Liver (tissue), 9 donors: Measurements from ENCODE around the gene BCAS1. TPM values are rescaled to one million over a fixed set of nuclear protein-coding genes. Genes with fewer than 3 reads are reported as not detected.

Experiments used
- DNase-seq: peaks from one replicate; pipeline ENCODE4 v3.0.0-alpha.2; 2017; ENCODE audit warnings: low spot score
- H3K27ac ChIP-seq, 2 donors: one replicate each; pipeline ENCODE4 v1.7.0; 2013; ENCODE audit warnings: inconsistent platforms in 2 of 2, low read length in 2 of 2, control low read depth in 1 of 2, low read depth in 1 of 2, mild to moderate bottlenecking in 1 of 2
- H3K27me3 ChIP-seq, 4 donors: one replicate each; pipeline versions ENCODE4 v1.6.1 to v1.7.0; 2013; ENCODE audit warnings: low read length in 3 of 4, inconsistent platforms in 1 of 4, mild to moderate bottlenecking in 1 of 4, moderate library complexity in 1 of 4; ENCODE audit not compliant: control insufficient read depth in 4 of 4, insufficient read depth in 4 of 4
- H3K36me3 ChIP-seq, 4 donors: one replicate each; pipeline versions ENCODE4 v1.6.1 to v1.7.0; 2013; ENCODE audit warnings: low read length in 3 of 4, mild to moderate bottlenecking in 3 of 4, low read depth in 1 of 4, moderate library complexity in 1 of 4; ENCODE audit not compliant: control insufficient read depth in 4 of 4, insufficient read depth in 3 of 4
- H3K4me1 ChIP-seq, 4 donors: one replicate each; pipeline versions ENCODE4 v1.6.1 to v1.7.0; 2013; ENCODE audit warnings: low read length in 3 of 4, mild to moderate bottlenecking in 3 of 4, moderate library complexity in 1 of 4; ENCODE audit not compliant: control insufficient read depth in 4 of 4, insufficient read depth in 4 of 4
- H3K4me3 ChIP-seq, 3 donors: one replicate each; pipeline versions ENCODE4 v1.6.1 to v1.7.0; 2013; ENCODE audit warnings: low read length in 3 of 3, control low read depth in 1 of 3, low read depth in 1 of 3, mild to moderate bottlenecking in 1 of 3
- H3K9ac ChIP-seq, 2 donors: one replicate each; pipeline ENCODE4 v1.7.0; 2013; ENCODE audit warnings: low read length in 2 of 2, mild to moderate bottlenecking in 2 of 2, moderate library complexity in 2 of 2, control low read depth in 1 of 2, low read depth in 1 of 2
- H3K9me3 ChIP-seq, 4 donors: one replicate each; pipeline versions ENCODE4 v1.6.1 to v1.7.0; 2013; ENCODE audit warnings: low read length in 3 of 4; ENCODE audit not compliant: control insufficient read depth in 4 of 4
- ATF3 ChIP-seq: IDR thresholded peaks from 2 replicates; pipeline ENCODE4 v1.6.1; 2016; ENCODE audit warnings: antibody characterized with exemption
- CTCF ChIP-seq: fragments of 150-350 bp; IDR thresholded peaks from 2 replicates; pipeline ENCODE4 v1.5.1; 2017; ENCODE audit warnings: improper control_type of control experiment, low read depth, low read length; ENCODE audit not compliant: missing input control
- EGR1 ChIP-seq, 2 donors: IDR thresholded peaks; 2 replicates each; pipeline ENCODE4 v1.6.1; 2016 to 2018; ENCODE audit warnings: antibody characterized with exemption in 2 of 2, low read depth in 2 of 2
- FOXA1 ChIP-seq: IDR thresholded peaks from 2 replicates; pipeline ENCODE4 v1.6.1; 2016; ENCODE audit warnings: antibody characterized with exemption
- FOXA2 ChIP-seq: IDR thresholded peaks from 2 replicates; pipeline ENCODE4 v1.6.1; 2016; ENCODE audit warnings: antibody characterized with exemption
- GABPA ChIP-seq, 2 donors: IDR thresholded peaks in 1 of 2; conservative IDR thresholded peaks in 1 of 2; 2 replicates each; pipeline ENCODE4 v1.6.1; 2016; ENCODE audit warnings: antibody characterized with exemption in 2 of 2, mild to moderate bottlenecking in 1 of 2, moderate library complexity in 1 of 2
- HNF4A ChIP-seq, 2 donors: conservative IDR thresholded peaks; 2 replicates each; pipeline ENCODE4 v1.6.1; 2016; ENCODE audit warnings: antibody characterized with exemption in 2 of 2, mild to moderate bottlenecking in 2 of 2
- HNF4G ChIP-seq: IDR thresholded peaks from 2 replicates; pipeline ENCODE4 v1.6.1; 2016; ENCODE audit warnings: antibody characterized with exemption
- JUND ChIP-seq, 2 donors: IDR thresholded peaks; 2 replicates each; pipeline ENCODE4 v1.6.1; 2016; ENCODE audit warnings: antibody characterized with exemption in 2 of 2
- MAX ChIP-seq: IDR thresholded peaks from 2 replicates; pipeline ENCODE4 v1.6.1; 2016; ENCODE audit warnings: antibody characterized with exemption
- NR2F2 ChIP-seq: IDR thresholded peaks from 2 replicates; pipeline ENCODE4 v1.6.1; 2016; ENCODE audit warnings: antibody characterized with exemption
- RAD21 ChIP-seq, 2 donors: IDR thresholded peaks; 2 replicates each; pipeline ENCODE4 v1.6.1; 2016; ENCODE audit warnings: antibody characterized with exemption in 2 of 2, mild to moderate bottlenecking in 2 of 2
- REST ChIP-seq: IDR thresholded peaks from 2 replicates; pipeline ENCODE4 v1.6.1; 2016; ENCODE audit warnings: antibody characterized with exemption, mild to moderate bottlenecking
- RXRA ChIP-seq, 2 donors: IDR thresholded peaks; 2 replicates each; pipeline ENCODE4 v1.6.1; 2017 to 2018; ENCODE audit warnings: antibody characterized with exemption in 2 of 2, mild to moderate bottlenecking in 1 of 2
- SP1 ChIP-seq: IDR thresholded peaks from 2 replicates; pipeline ENCODE4 v1.6.1; 2018; ENCODE audit warnings: antibody characterized with exemption, mild to moderate bottlenecking
- TAF1 ChIP-seq: conservative IDR thresholded peaks from 2 replicates; pipeline ENCODE4 v1.6.1; 2016; ENCODE audit warnings: antibody characterized with exemption, mild to moderate bottlenecking
- YY1 ChIP-seq: IDR thresholded peaks from 2 replicates; pipeline ENCODE4 v1.6.1; 2016; ENCODE audit warnings: antibody characterized with exemption, mild to moderate bottlenecking
- ZBTB33 ChIP-seq: IDR thresholded peaks from 2 replicates; pipeline ENCODE4 v1.6.1; 2016; ENCODE audit warnings: antibody characterized with exemption
- WGBS: extraction: QIAGEN DNeasy Blood & Tissue Kit; methylation state at CpG from one replicate; pipeline ENCODE4 v1.1.7; 2013; 5-methylcytosine and 5-hydroxymethylcytosine counted together
- polyA plus RNA-seq, 2 donors: library from polyadenylated mRNA; stranded (reverse) in 1 of 2; unstranded in 1 of 2; fragments of 200-250 nt in 1 of 2; fragments of >200 nt in 1 of 2; fragmentation: Nextera tagmentation in 1 of 2; extraction: Ambion mirVana in 1 of 2; gene quantifications; one replicate each; pipeline versions ENCODE4 v1.2.1 to v1.2.3, GENCODE V29; 2013 to 2015
- total RNA-seq, 2 donors: library from RNA; depleted of rRNA; stranded (reverse); fragments of >200 nt; gene quantifications; one replicate each; pipeline ENCODE4 v1.2.3, GENCODE V29; 2014
- donor health status: healthy.
- donor health status: healthy.
- donor health status: healthy.
- donor health status: healthy.
- donor health status: healthy.

Gene BCAS1
- total and polyA plus RNA-seq, 4 donors, result under 0.01 to 0.93 (median 0.04) TPM

- no peaks in the 10 kb centered on the region for H3K36me3 ChIP-seq
- TF ChIP-seq SP1 (no peak), YY1 (no peak), ZBTB33 (no peak), REST (no peak), TAF1 (no peak), RXRA (IDR thresholded peaks at IDR 0.05) (no peak), HNF4G (no peak), HNF4A (conservative IDR thresholded peaks at IDR 0.05) (no peak), EGR1 (IDR thresholded peaks at IDR 0.05; ENCODE audit: low read depth in 2 of 2) (no peak), ATF3 (no peak), CTCF (no peak), GABPA (IDR thresholded peaks at IDR 0.05 in 1 of 2, conservative IDR thresholded peaks at IDR 0.05 in 1 of 2) (no peak), FOXA2 (no peak), FOXA1 (no peak), JUND (IDR thresholded peaks at IDR 0.05) (no peak), MAX (no peak), RAD21 (IDR thresholded peaks at IDR 0.05) (no peak), NR2F2 (no peak)
Measured at GRCh38 chr20:53981752-53982437, 88.5 kb downstream of the BCAS1 start.

More at GRCh38 chr20:53981752-53982437, 88.5 kb downstream of the BCAS1 start:
- no peak overlapping the region for H3K9ac ChIP-seq
- H3K9me3 ChIP-seq, result no peaks in the 10 kb centered on the region
- no peaks in the 10 kb centered on the region for H3K4me1 ChIP-seq
- H3K4me3 ChIP-seq, result no peak overlapping the region
- no peak for DNase-seq
- WGBS, result 75% methylated on average over 4 of the region's 4 CpGs
- no peaks in the 10 kb centered on the region for H3K27me3 ChIP-seq
- H3K27ac ChIP-seq, result no peak overlapping the region
